ENCODE data around the gene STK16.

DNA sequence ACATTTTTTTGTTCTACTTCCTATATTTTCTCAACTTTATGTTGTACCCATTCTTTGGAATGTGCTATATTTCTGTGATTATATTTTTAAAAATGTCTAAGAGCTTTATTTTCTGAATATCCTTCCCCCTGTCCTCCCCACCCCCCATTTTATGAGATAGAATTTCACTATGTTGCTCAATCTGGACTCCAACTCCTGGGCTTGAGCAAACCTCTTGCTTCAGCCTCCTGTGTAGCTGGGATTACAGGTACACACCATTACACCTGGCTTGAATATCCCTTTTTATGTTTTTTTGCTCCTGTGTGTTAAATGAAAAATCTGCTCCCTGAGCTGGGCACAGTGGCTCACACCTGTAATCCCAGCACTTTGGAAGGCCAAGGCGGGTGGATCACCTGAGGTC lies 47.9 kb upstream of the STK16 start:
- TF ChIP-seq, protein P1, sequence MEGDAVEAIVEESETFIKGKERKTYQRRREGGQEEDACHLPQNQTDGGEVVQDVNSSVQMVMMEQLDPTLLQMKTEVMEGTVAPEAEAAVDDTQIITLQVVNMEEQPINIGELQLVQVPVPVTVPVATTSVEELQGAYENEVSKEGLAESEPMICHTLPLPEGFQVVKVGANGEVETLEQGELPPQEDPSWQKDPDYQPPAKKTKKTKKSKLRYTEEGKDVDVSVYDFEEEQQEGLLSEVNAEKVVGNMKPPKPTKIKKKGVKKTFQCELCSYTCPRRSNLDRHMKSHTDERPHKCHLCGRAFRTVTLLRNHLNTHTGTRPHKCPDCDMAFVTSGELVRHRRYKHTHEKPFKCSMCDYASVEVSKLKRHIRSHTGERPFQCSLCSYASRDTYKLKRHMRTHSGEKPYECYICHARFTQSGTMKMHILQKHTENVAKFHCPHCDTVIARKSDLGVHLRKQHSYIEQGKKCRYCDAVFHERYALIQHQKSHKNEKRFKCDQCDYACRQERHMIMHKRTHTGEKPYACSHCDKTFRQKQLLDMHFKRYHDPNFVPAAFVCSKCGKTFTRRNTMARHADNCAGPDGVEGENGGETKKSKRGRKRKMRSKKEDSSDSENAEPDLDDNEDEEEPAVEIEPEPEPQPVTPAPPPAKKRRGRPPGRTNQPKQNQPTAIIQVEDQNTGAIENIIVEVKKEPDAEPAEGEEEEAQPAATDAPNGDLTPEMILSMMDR (IDR thresholded peaks at IDR 0.05 in 4 of 5, conservative IDR thresholded peaks at IDR 0.05 in 1 of 5), result no peak
- no peak for TF ChIP-seq POLR2A (IDR thresholded peaks at IDR 0.05)
